H1 (cell line): ENCODE measurements around the gene OCEL1. TPM values are rescaled to one million over a fixed set of nuclear protein-coding genes. Genes with fewer than 3 reads are reported as not detected.

Source experiments
- EGR1 ChIP-seq: IDR thresholded peaks from 2 replicates; pipeline ENCODE4 v1.6.1; 2011; ENCODE audit warnings: low read depth, low read length, borderline replicate concordance
- JUND ChIP-seq: IDR thresholded peaks from 2 replicates; pipeline ENCODE4 v1.6.1; 2011; ENCODE audit warnings: mild to moderate bottlenecking, improper control_type of control experiment, low read length
- KDM1A ChIP-seq: fragments of 200-600, 300-600 bp; sonication (generic); IDR thresholded peaks from 2 replicates; pipeline ENCODE4 v1.7.1; 2016; ENCODE audit warnings: mild to moderate bottlenecking, low read length, borderline replicate concordance
- KDM5A ChIP-seq: fragments of 200-600 bp; IDR thresholded peaks from 2 replicates; pipeline ENCODE4 v1.7.1; 2012; ENCODE audit warnings: mild to moderate bottlenecking, low read length, inconsistent platforms, mixed read lengths
- PHF8 ChIP-seq: fragments of 200-600 bp; sonication (generic); conservative IDR thresholded peaks from 2 replicates; pipeline ENCODE4 v1.7.1; 2012; ENCODE audit warnings: low read depth, mild to moderate bottlenecking, inconsistent platforms, low read length, moderate library complexity
- polyA plus RNA-seq, 7 experiments: library from polyadenylated mRNA; depleted of rRNA in 3 of 7; stranded (reverse) in 5 of 7; unstranded in 2 of 7; fragments of >200 nt in 5 of 7; fragments of 200-250 nt in 2 of 7; gene quantifications; 1 replicate in 5 of 7; 2 replicates in 1 of 7; 4 replicates in 1 of 7; pipeline versions ENCODE4 v1.2.1 to v1.2.3, GENCODE V29; 2011 to 2013; ENCODE audit warnings: missing spikeins in 2 of 7, mixed read lengths in 2 of 7
- total RNA-seq: library from RNA; stranded (reverse); fragmentation: NEBNext Ultra II Directional; extraction: Animal tissue kit (Norgen Biotek cat#: 25700); gene quantifications from 2 replicates; pipeline ENCODE4 v1.2.1, GENCODE V29; 2021

Gene OCEL1
- total and polyA plus RNA-seq, 2 of the 8 experiments (the other 6 are each of a cell fraction or from before 2014, with no cell fraction given) = 13.3 to 32.6 TPM

GRCh38 chr19:17211547-17212446, 14.2 kb upstream of the OCEL1 start (continued):
- no peak for TF ChIP-seq KDM5A
- TF ChIP-seq EGR1 = no peak
- TF ChIP-seq KDM1A = no peak
- TF ChIP-seq PHF8 = no peak
- TF ChIP-seq JUND = no peak
